COLO668 (cell line): Measurements from ENCODE around the gene GLI1.

Experiments
- DNase-seq: peaks from one replicate; lab custom pipeline; 2025; ENCODE audit not compliant: unreplicated experiment; lab: John Stamatoyannopoulos, UW

The GLI1 gene

DNA sequence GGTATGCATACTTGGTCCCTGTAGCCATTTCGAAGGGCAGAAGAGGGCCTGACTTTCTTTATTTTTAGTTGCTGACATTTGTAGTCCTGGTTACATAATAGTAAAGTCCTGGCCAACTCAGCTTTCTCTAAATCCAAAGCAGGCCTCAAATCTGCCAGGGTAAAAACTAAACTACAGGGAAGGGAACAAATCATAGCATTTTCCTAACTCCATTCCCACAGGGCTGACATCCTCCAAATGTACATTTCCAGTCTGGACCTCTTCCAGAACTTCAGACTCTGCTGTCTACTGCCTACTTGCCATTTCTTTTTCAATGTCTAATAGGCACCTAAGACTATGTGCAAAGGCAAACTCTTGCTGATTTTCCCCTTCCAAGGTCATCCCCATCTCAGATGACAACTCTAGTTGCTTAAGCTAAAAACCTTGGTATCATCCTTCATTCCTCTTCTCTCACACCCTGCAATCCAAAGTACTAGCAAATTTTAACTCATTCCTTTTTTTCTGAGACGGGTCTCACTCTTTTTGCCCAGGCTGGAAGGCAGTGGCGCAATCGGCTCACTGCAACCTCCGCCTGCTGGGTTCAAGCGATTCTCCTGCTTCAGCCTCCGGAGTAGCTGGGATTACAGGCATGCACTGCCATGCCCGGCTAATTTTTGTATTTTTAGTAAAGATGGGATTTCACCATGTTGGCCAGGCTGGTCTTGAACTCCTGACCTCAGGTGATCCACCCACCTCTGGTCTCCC lies 58.8 kb downstream of the GLI1 start:
- no peak for DNase-seq

DNA sequence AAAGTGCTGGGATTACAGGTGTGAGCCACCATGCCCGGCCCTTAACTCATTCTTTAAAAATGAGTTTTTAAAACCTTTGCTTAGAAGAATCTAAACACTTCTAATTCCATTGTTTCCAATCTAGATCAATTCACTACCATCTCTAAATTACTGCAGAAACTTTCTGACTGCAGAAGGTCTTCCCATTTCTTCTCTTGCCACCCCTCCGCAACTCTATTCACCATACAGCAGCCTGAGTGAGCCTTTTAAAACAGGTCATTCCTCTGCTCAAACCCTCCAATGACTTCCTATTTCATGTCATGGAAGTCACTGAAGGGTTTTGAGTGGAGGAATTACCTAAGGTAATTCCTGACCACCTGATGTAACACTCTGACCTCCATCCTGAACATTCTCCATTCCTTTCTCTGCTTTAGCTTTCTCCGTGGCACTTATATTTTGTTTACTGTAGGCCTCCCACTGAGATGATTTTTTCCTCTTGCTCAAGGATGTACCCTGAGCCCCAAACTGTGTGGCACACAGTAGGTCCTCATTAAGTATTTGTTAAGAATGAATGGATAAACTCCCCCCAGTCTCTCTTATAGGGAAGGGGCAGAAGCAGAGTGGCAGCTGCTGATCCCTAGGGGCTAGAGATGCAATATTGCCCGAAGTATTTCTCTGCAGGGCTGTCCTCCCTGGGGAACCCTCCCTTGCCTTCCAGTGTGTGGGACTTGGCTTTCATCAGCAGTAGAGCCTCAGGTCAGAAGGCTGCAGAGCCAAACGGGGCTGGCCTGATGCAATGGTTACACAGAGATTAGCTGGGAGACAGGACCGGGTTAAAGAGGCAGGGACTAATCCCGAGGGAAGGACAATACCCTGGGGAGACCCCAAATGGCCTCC lies 59.6 kb downstream of the GLI1 start:
- peak; percentile 13 for DNase-seq

DNA sequence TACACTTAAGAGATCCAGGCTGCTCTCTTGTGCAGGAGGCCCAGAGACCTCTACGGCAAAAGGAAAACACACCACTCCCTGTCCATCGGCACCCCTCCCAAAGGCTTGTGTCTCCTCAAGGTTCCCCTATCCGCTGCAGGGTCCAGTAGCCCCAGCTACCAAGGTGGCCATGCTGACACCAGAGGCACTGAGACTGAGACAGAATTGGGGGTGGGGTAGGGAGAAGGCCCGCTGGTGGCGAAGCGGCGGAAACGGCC lies 60.1 kb downstream of the GLI1 start:
- peak; percentile 34 for DNase-seq

DNA sequence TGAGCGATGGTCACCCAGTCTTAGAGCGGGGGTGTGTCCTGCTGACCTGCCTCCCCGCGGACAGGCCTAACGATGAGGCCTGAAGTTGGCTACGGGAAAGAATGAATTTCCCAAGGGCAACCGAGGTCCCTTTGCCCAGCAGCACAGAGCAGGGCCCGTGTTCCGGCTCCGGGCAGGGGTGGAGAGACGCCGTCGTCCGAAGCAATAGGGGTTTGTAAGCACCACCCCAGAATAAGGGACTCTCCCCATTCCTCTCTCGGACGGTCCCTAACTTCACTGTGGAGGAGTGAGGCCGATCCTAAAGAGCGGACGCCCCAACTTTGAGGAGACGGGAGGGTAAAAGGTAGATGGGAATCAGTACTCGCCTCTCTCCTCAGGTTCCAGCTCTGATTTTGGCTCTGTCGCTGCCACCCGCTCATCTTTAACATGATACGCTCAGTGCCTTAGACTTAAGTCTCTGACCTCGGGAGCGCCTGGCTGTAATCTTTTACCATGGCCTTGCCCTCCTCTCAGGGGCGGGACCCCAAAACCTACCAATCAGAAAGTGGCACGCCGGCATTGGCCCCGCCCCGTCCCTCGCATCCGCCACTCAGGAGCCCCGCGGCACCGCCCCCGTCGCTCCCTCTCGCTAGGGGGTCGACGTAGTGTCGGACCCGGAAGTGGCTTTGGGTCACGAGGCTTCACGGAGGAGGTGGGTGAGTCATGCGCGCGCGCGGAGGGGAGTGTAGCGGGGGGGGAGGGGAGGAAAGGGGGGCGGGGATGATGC lies 60.7 kb downstream of the GLI1 start, which contains the start of gene DDIT3:
DDIT3 (minus strand) TSS at position 462 of the 766 bp plus-strand sequence. CDS start 3,108 bp downstream, outside the sequence.
- DNase-seq, result peak; percentile 97

DNA sequence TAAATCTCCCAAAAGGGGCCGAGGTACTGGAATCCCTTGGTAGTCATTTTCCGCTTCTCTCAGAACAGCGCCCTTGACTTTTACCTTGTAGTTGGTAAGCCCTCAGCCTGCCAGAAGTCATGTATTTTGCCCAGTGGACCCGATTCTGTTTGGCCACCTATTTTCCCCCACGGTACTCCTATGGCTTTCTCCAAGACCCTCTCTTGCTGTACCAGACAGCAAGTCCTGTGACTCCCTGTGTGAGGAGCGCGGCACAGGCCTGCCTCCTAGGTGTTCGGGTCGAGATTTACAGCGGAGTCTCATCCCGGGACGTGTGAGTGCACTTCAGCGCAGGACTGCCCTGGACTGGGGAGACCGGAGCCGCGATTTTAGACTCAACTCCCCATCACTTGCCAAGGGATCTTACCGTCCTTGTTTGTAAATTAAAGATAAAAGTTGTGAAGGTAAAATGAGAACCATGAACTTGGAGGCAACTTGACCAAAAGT lies 62.0 kb downstream of the GLI1 start:
- peak; percentile 44 for DNase-seq
